HEK293 (cell line): ENCODE results near the gene PDE1C.
"Not testable (repeated sequence)": the region's sequence is repeated elsewhere in the genome, so short reads cannot be mapped to it uniquely, and the experiment has no call there.

ENCODE experiments used
- FEZF1 ChIP-seq: fragments of 450-650 bp; formaldehyde crosslinking; IDR thresholded peaks from 2 replicates; pipeline ENCODE4 v1.5.1; 2016; ENCODE audit warnings: missing biosample characterization, missing genetic modification characterization
- PRDM1 ChIP-seq: fragments of 450-650 bp; formaldehyde crosslinking; IDR thresholded peaks from 2 replicates; pipeline ENCODE4; 2016; ENCODE audit warnings: missing biosample characterization, missing genetic modification characterization
- RBAK ChIP-seq: fragments of 450-650 bp; formaldehyde crosslinking; IDR thresholded peaks from 2 replicates; pipeline ENCODE4 v1.5.1; 2016; ENCODE audit warnings: missing biosample characterization, missing genetic modification characterization
- SP2 ChIP-seq: fragments of 450-650 bp; formaldehyde crosslinking; IDR thresholded peaks from 2 replicates; pipeline ENCODE4 v1.5.1; 2016; ENCODE audit warnings: missing biosample characterization, missing genetic modification characterization
- TCF7L2 ChIP-seq: IDR thresholded peaks from 2 replicates; pipeline ENCODE4 v1.6.1; 2011; ENCODE audit warnings: low read depth, mild to moderate bottlenecking, inconsistent platforms, low read length, moderate library complexity, borderline replicate concordance
- YY1 ChIP-seq: fragments of 450-650 bp; formaldehyde crosslinking; IDR thresholded peaks from 2 replicates; pipeline ENCODE4 v1.5.1; 2018; ENCODE audit warnings: missing biosample characterization, missing genetic modification characterization
- ZBTB8A ChIP-seq: fragments of 450-650 bp; formaldehyde crosslinking; IDR thresholded peaks from 2 replicates; pipeline ENCODE4 v1.5.1; 2016; ENCODE audit warnings: missing biosample characterization, missing genetic modification characterization
- ZNF133 ChIP-seq: fragments of 450-650 bp; formaldehyde crosslinking; IDR thresholded peaks from 2 replicates; pipeline ENCODE4 v1.5.1; 2016; ENCODE audit warnings: missing biosample characterization, missing genetic modification characterization
- ZNF214 ChIP-seq: fragments of 450-650 bp; formaldehyde crosslinking; IDR thresholded peaks from 2 replicates; pipeline ENCODE4 v1.5.1; 2017; ENCODE audit warnings: missing biosample characterization, mild to moderate bottlenecking, missing genetic modification characterization, borderline replicate concordance
- ZNF416 ChIP-seq: fragments of 450-650 bp; formaldehyde crosslinking; IDR thresholded peaks from 2 replicates; pipeline ENCODE4 v1.5.1; 2016; ENCODE audit warnings: missing biosample characterization, missing genetic modification characterization
- ZNF433 ChIP-seq: fragments of 450-650 bp; formaldehyde crosslinking; IDR thresholded peaks from 2 replicates; pipeline ENCODE4 v1.5.1; 2016; ENCODE audit warnings: missing biosample characterization, missing genetic modification characterization, low read depth
- TF ChIP-seq, protein P1 (sequence below): fragments of 450-650 bp; formaldehyde crosslinking; IDR thresholded peaks from 2 replicates; pipeline ENCODE4 v1.5.1; 2016; ENCODE audit warnings: missing biosample characterization, missing genetic modification characterization
- TF ChIP-seq, protein P2 (sequence below): fragments of 450-650 bp; formaldehyde crosslinking; IDR thresholded peaks from 2 replicates; pipeline ENCODE4 v1.5.1; 2016; ENCODE audit warnings: missing biosample characterization, missing genetic modification characterization

DNA sequence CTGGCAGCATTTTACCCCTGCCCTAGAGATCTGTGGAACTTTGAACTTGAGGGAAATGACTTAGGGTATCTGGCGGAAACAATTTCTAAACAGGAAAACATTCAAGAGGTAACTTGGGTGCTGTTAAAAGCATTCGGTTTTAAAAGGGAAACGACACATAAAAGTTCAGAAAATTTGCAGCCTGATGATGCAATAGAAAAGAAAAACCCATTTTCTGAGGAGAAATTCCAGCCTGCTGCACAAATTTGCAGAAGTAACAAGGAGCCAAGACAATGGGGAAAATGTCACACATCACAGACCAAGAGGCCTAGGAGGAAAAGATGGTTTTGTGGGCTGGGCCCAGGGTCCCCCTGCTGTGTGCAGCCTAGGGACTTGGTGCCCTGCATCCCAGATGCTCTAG, 236.6 kb downstream of the PDE1C start:
- TF ChIP-seq ZNF416 (tag by site-specific recombination); YY1; ZNF214; ZNF133 (tag by site-specific recombination); FEZF1 (tag by site-specific recombination); ZBTB8A; SP2 (tag by site-specific recombination); ZNF433; RBAK (tag by site-specific recombination); TCF7L2; PRDM1: not testable (repeated sequence)
- TF ChIP-seq, protein P1, sequence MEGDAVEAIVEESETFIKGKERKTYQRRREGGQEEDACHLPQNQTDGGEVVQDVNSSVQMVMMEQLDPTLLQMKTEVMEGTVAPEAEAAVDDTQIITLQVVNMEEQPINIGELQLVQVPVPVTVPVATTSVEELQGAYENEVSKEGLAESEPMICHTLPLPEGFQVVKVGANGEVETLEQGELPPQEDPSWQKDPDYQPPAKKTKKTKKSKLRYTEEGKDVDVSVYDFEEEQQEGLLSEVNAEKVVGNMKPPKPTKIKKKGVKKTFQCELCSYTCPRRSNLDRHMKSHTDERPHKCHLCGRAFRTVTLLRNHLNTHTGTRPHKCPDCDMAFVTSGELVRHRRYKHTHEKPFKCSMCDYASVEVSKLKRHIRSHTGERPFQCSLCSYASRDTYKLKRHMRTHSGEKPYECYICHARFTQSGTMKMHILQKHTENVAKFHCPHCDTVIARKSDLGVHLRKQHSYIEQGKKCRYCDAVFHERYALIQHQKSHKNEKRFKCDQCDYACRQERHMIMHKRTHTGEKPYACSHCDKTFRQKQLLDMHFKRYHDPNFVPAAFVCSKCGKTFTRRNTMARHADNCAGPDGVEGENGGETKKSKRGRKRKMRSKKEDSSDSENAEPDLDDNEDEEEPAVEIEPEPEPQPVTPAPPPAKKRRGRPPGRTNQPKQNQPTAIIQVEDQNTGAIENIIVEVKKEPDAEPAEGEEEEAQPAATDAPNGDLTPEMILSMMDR (tag by site-specific recombination), result not testable (repeated sequence)
- TF ChIP-seq, protein P2, sequence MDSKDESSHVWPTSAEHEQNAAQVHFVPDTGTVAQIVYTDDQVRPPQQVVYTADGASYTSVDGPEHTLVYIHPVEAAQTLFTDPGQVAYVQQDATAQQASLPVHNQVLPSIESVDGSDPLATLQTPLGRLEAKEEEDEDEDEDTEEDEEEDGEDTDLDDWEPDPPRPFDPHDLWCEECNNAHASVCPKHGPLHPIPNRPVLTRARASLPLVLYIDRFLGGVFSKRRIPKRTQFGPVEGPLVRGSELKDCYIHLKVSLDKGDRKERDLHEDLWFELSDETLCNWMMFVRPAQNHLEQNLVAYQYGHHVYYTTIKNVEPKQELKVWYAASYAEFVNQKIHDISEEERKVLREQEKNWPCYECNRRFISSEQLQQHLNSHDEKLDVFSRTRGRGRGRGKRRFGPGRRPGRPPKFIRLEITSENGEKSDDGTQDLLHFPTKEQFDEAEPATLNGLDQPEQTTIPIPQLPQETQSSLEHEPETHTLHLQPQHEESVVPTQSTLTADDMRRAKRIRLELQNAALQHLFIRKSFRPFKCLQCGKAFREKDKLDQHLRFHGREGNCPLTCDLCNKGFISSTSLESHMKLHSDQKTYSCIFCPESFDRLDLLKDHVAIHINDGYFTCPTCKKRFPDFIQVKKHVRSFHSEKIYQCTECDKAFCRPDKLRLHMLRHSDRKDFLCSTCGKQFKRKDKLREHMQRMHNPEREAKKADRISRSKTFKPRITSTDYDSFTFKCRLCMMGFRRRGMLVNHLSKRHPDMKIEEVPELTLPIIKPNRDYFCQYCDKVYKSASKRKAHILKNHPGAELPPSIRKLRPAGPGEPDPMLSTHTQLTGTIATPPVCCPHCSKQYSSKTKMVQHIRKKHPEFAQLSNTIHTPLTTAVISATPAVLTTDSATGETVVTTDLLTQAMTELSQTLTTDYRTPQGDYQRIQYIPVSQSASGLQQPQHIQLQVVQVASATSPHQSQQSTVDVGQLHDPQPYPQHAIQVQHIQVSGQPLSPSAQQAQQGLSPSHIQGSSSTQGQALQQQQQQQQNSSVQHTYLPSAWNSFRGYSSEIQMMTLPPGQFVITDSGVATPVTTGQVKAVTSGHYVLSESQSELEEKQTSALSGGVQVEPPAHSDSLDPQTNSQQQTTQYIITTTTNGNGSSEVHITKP, result not testable (repeated sequence)
